ENCODE data around the gene GALNT3. TPM values are rescaled to one million over a fixed set of nuclear protein-coding genes. Genes with fewer than 3 reads are reported as not detected.
A peak's percentile ranks its signal among the peaks of the same experiment; 100 is the strongest.

GALNT3 gene
- polyA plus RNA-seq, 1 of the 3 experiments (the other 2 are of a cell fraction), result 0.05 TPM

DNA sequence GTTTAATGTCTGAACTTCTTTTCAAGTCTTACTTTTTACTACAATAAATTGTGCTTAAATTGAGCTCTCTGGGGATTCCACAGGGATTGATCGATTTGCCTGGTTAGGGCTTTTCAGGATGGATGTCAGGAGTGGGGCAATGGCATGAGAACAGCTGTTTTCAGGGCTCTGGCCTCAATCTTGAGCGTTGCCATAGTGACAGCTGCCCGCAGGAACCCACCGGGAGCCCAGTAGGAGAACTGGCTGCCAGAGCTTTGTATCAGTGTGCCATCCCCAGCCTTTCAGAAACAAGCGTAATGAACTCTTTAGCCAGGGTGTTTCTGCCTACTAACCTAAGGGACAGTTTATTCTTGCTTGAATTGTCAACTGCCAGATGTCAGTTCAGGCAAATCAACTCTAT lies 93.5 kb downstream of the GALNT3 start:
- H3K27ac ChIP-seq (ENCODE audit: low read depth in 2 of 2, low read length in 1 of 2), result peak overlapping the region in 1 of 2 experiments; percentile 64; a peak in 2 of 4 replicates
- H4K20me1 ChIP-seq (ENCODE audit: insufficient read depth), result no peaks in the 10 kb centered on the region
- WGBS (ENCODE audit: low lambda C conversion rate), result 37% methylated on average over 3 of the region's 5 CpGs
- POLR2A ChIA-PET, result no interaction called here
- no peaks in the 10 kb centered on the region for H3K9me2 ChIP-seq
- H3K4me1 ChIP-seq (ENCODE audit: control insufficient read depth in 1 of 2, insufficient read depth in 2 of 2, low read depth in 1 of 2, low read length in 1 of 2), result peaks cover 5 to 13% of the 10 kb centered on the region in 2 experiments; a peak in 3 of 4 replicates
- H3K36me3 ChIP-seq (replicated peaks in 1 of 2; ENCODE audit: control insufficient read depth in 1 of 2, insufficient read depth in 2 of 2, low read length in 1 of 2), result no peaks in the 10 kb centered on the region
- H3K4me3 ChIP-seq (ENCODE audit: low read depth in 2 of 2, low read length in 1 of 2), result no peak overlapping the region
- H3K9me3 ChIP-seq, result no peaks in the 10 kb centered on the region
- CTCF ChIA-PET, result interaction anchor here (0.6 to 2.6 kb wide), 17 partner anchors 15 to 684 kb away, joined by 3 to 17 read pairs (median 3); partner anchors contain the start of gene SCN3A
- H3K4me2 ChIP-seq, result no peak overlapping the region
- no peak overlapping the region for H2AFZ ChIP-seq (ENCODE audit: low read depth)
- no peaks in the 10 kb centered on the region for H3K79me2 ChIP-seq (ENCODE audit: insufficient read depth)
- no peaks in the 10 kb centered on the region for H3F3A ChIP-seq (replicated peaks; ENCODE audit: insufficient read depth)
- DNase-seq, result peak; percentile 53
- TF ChIP-seq SIN3A (IDR thresholded peaks at IDR 0.05; ENCODE audit: borderline replicate concordance, low read depth, low read length) (no peak), CHD2 (IDR thresholded peaks at IDR 0.05; ENCODE audit: low read length, partially characterized antibody) (peak; percentile 41), TEAD4 (IDR thresholded peaks at IDR 0.05; ENCODE audit: borderline replicate concordance, insufficient read depth) (no peak), RAD21 (IDR thresholded peaks at IDR 0.05; ENCODE audit: low read length) (peak; percentile 25; the same call in 1 of the 2 replicates), MXI1 (IDR thresholded peaks at IDR 0.05; ENCODE audit: low read depth, low read length) (peak; percentile 50; the same call in 1 of the 2 replicates)
- TF ChIP-seq, protein P1, sequence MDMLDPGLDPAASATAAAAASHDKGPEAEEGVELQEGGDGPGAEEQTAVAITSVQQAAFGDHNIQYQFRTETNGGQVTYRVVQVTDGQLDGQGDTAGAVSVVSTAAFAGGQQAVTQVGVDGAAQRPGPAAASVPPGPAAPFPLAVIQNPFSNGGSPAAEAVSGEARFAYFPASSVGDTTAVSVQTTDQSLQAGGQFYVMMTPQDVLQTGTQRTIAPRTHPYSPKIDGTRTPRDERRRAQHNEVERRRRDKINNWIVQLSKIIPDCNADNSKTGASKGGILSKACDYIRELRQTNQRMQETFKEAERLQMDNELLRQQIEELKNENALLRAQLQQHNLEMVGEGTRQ (IDR thresholded peaks at IDR 0.05; ENCODE audit: borderline replicate concordance, low read depth, low read length), result no peak
- TF ChIP-seq, protein P2, sequence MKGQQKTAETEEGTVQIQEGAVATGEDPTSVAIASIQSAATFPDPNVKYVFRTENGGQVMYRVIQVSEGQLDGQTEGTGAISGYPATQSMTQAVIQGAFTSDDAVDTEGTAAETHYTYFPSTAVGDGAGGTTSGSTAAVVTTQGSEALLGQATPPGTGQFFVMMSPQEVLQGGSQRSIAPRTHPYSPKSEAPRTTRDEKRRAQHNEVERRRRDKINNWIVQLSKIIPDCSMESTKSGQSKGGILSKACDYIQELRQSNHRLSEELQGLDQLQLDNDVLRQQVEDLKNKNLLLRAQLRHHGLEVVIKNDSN (IDR thresholded peaks at IDR 0.05; ENCODE audit: borderline replicate concordance, low read depth), result no peak
- TF ChIP-seq, protein P3, sequence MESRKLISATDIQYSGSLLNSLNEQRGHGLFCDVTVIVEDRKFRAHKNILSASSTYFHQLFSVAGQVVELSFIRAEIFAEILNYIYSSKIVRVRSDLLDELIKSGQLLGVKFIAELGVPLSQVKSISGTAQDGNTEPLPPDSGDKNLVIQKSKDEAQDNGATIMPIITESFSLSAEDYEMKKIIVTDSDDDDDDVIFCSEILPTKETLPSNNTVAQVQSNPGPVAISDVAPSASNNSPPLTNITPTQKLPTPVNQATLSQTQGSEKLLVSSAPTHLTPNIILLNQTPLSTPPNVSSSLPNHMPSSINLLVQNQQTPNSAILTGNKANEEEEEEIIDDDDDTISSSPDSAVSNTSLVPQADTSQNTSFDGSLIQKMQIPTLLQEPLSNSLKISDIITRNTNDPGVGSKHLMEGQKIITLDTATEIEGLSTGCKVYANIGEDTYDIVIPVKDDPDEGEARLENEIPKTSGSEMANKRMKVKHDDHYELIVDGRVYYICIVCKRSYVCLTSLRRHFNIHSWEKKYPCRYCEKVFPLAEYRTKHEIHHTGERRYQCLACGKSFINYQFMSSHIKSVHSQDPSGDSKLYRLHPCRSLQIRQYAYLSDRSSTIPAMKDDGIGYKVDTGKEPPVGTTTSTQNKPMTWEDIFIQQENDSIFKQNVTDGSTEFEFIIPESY (IDR thresholded peaks at IDR 0.05; ENCODE audit: borderline replicate concordance, low read depth), result no peak
- no peak overlapping the region for H3K9ac ChIP-seq
- no peaks in the 10 kb centered on the region for H3K27me3 ChIP-seq (ENCODE audit: insufficient read depth)

DNA sequence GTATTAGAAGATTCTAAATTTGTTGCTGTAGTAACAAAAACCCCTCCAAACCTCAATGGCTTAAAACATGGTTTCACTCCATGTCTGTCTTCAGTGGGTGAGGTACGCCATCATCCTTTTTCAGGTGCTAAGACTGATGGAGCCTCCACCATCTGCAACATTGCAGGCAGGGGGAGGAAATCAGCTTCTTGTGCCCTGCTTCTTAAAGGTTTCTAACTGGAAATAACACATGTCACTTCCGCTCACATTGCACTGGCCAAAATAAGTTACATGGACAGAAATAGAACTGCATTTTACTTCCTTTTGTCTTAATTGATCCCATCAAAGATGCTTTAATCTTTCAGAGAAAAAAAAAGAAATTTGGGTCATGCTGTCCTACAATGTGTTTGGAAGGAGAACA lies 94.1 kb downstream of the GALNT3 start:
- Histone ChIP-seq H3F3A (replicated peaks; ENCODE audit: insufficient read depth) (no peaks in the 10 kb centered on the region), H3K4me3 (ENCODE audit: low read depth in 2 of 2, low read length in 1 of 2) (no peak overlapping the region), H3K4me1 (ENCODE audit: control insufficient read depth in 1 of 2, insufficient read depth in 2 of 2, low read depth in 1 of 2, low read length in 1 of 2) (peaks cover 5 to 13% of the 10 kb centered on the region in 2 experiments; a peak in 3 of 4 replicates), H3K27me3 (ENCODE audit: insufficient read depth) (no peaks in the 10 kb centered on the region), H2AFZ (ENCODE audit: low read depth) (no peak overlapping the region), H3K79me2 (ENCODE audit: insufficient read depth) (no peaks in the 10 kb centered on the region), H3K9me3 (no peaks in the 10 kb centered on the region), H3K4me2 (no peak overlapping the region), H3K27ac (ENCODE audit: low read depth in 2 of 2, low read length in 1 of 2) (peak overlapping the region in 1 of 2 experiments; percentile 50; a peak in 2 of 4 replicates), H3K9ac (no peak overlapping the region), H4K20me1 (ENCODE audit: insufficient read depth) (no peaks in the 10 kb centered on the region), H3K9me2 (no peaks in the 10 kb centered on the region), H3K36me3 (replicated peaks in 1 of 2; ENCODE audit: control insufficient read depth in 1 of 2, insufficient read depth in 2 of 2, low read length in 1 of 2) (no peaks in the 10 kb centered on the region)
- 91% methylated on average over 2 of the region's 2 CpGs for WGBS (ENCODE audit: low lambda C conversion rate)
- TF ChIP-seq CHD2 (IDR thresholded peaks at IDR 0.05; ENCODE audit: low read length, partially characterized antibody) (no peak), FOXJ3 (CRISPR knock-in tag; IDR thresholded peaks at IDR 0.05) (no peak), TAF1 (IDR thresholded peaks at IDR 0.05; ENCODE audit: borderline replicate concordance, low read depth, low read length) (no peak), RXRA (IDR thresholded peaks at IDR 0.05; ENCODE audit: borderline replicate concordance, low read depth) (no peak), EP300 (IDR thresholded peaks at IDR 0.05; ENCODE audit: borderline replicate concordance in 1 of 2, low read depth in 1 of 2, low read length in 1 of 2) (no peak), RAD21 (IDR thresholded peaks at IDR 0.05; ENCODE audit: low read length) (no peak), SIN3A (IDR thresholded peaks at IDR 0.05; ENCODE audit: borderline replicate concordance, low read depth, low read length) (no peak), GABPA (IDR thresholded peaks at IDR 0.05; ENCODE audit: low read depth) (no peak)
- TF ChIP-seq, protein P4, sequence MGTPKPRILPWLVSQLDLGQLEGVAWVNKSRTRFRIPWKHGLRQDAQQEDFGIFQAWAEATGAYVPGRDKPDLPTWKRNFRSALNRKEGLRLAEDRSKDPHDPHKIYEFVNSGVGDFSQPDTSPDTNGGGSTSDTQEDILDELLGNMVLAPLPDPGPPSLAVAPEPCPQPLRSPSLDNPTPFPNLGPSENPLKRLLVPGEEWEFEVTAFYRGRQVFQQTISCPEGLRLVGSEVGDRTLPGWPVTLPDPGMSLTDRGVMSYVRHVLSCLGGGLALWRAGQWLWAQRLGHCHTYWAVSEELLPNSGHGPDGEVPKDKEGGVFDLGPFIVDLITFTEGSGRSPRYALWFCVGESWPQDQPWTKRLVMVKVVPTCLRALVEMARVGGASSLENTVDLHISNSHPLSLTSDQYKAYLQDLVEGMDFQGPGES (IDR thresholded peaks at IDR 0.05; ENCODE audit: low read depth, low read length), result no peak
- TF ChIP-seq, protein P5, sequence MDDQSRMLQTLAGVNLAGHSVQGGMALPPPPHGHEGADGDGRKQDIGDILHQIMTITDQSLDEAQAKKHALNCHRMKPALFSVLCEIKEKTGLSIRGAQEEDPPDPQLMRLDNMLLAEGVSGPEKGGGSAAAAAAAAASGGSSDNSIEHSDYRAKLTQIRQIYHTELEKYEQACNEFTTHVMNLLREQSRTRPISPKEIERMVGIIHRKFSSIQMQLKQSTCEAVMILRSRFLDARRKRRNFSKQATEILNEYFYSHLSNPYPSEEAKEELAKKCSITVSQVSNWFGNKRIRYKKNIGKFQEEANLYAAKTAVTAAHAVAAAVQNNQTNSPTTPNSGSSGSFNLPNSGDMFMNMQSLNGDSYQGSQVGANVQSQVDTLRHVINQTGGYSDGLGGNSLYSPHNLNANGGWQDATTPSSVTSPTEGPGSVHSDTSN (IDR thresholded peaks at IDR 0.05), result no peak
- DNase-seq, result no peak
- POLR2A ChIA-PET, result no interaction called here
- CTCF ChIA-PET, result interaction anchor here (0.9 to 2.6 kb wide), 11 partner anchors 126 to 496 kb away, joined by 3 to 17 read pairs (median 3); partner anchors contain the start of gene SCN3A
